GM10847 (cell line): ENCODE results near the gene LRP5.

Experiments used
- POLR2A ChIP-seq: IDR thresholded peaks from 2 replicates; pipeline ENCODE4 v1.6.1; 2011; ENCODE audit not compliant: insufficient read length; ENCODE audit errors: extremely low read depth

LRP5 gene

GRCh38 chr11:68273026-68273738, 39.2 kb upstream of the LRP5 start:
- TF ChIP-seq POLR2A = no peak

GRCh38 chr11:68274306-68274705, 38.1 kb upstream of the LRP5 start:
- no peak for TF ChIP-seq POLR2A

GRCh38 chr11:68275721-68276507, 36.5 kb upstream of the LRP5 start:
- TF ChIP-seq POLR2A = no peak

GRCh38 chr11:68276861-68277260, 35.5 kb upstream of the LRP5 start:
- no peak for TF ChIP-seq POLR2A

GRCh38 chr11:68279676-68280075, 32.7 kb upstream of the LRP5 start:
- no peak for TF ChIP-seq POLR2A

- TF ChIP-seq POLR2A = no peak
Measured at GRCh38 chr11:68282141-68282860, 30.1 kb upstream of the LRP5 start.

- TF ChIP-seq POLR2A = no peak
Measured at GRCh38 chr11:68282861-68283230, 29.5 kb upstream of the LRP5 start.

- TF ChIP-seq POLR2A = no peak
Measured at GRCh38 chr11:68287419-68287818, 25.0 kb upstream of the LRP5 start.

GRCh38 chr11:68289456-68289855, 22.9 kb upstream of the LRP5 start:
- no peak for TF ChIP-seq POLR2A

- no peak for TF ChIP-seq POLR2A
Measured at GRCh38 chr11:68293708-68294107, 18.7 kb upstream of the LRP5 start.

- no peak for TF ChIP-seq POLR2A
Measured at GRCh38 chr11:68295271-68295670, 17.1 kb upstream of the LRP5 start.

GRCh38 chr11:68295940-68296339, 16.5 kb upstream of the LRP5 start:
- no peak for TF ChIP-seq POLR2A

GRCh38 chr11:68296344-68297051, 15.9 kb upstream of the LRP5 start:
- TF ChIP-seq POLR2A = no peak

GRCh38 chr11:68297052-68297378, 15.4 kb upstream of the LRP5 start:
- no peak for TF ChIP-seq POLR2A

GRCh38 chr11:68297494-68297811, 14.9 kb upstream of the LRP5 start:
- TF ChIP-seq POLR2A = no peak
